GM18907 (cell line): ENCODE results near the gene DMXL1.
"Not testable (repeated sequence)": the region's sequence is repeated elsewhere in the genome, so short reads cannot be mapped to it uniquely, and the experiment has no call there.

ENCODE experiments used
- ATAC-seq: cut with Tn5 transposase; IDR thresholded peaks from one replicate; pipeline ENCODE4 v1.9.1; 2021; ENCODE audit warnings: mild to moderate bottlenecking, moderate library complexity; ENCODE audit not compliant: unreplicated experiment

The DMXL1 gene

GRCh38 chr5:119067450-119067849, 3.4 kb upstream of the DMXL1 start:
- ATAC-seq: no peak

GRCh38 chr5:119070578-119070827, 384 bp upstream of the DMXL1 start:
- peak; percentile 63 for ATAC-seq

GRCh38 chr5:119071561-119071995, 691 bp downstream of the DMXL1 start:
- peak; percentile 13 for ATAC-seq

- ATAC-seq: no peak
Measured at GRCh38 chr5:119072496-119072895, 1.6 kb downstream of the DMXL1 start.

GRCh38 chr5:119073746-119074337, 3.0 kb downstream of the DMXL1 start:
- not testable (repeated sequence) for ATAC-seq

- ATAC-seq: peak; percentile 41
Measured at GRCh38 chr5:119074419-119074818, 3.5 kb downstream of the DMXL1 start.

GRCh38 chr5:119075269-119075668, 4.4 kb downstream of the DMXL1 start:
- not testable (repeated sequence) for ATAC-seq

GRCh38 chr5:119076080-119076479, 5.2 kb downstream of the DMXL1 start:
- ATAC-seq: no peak

- ATAC-seq: no peak
Measured at GRCh38 chr5:119077444-119077843, 6.6 kb downstream of the DMXL1 start.

- no peak for ATAC-seq
Measured at GRCh38 chr5:119078071-119078846, 7.4 kb downstream of the DMXL1 start.

- ATAC-seq: no peak
Measured at GRCh38 chr5:119078861-119079260, 8.0 kb downstream of the DMXL1 start.

GRCh38 chr5:119079318-119079921, 8.5 kb downstream of the DMXL1 start:
- ATAC-seq: peak; percentile 57

GRCh38 chr5:119080936-119081335, 10.0 kb downstream of the DMXL1 start:
- no peak for ATAC-seq

- no peak for ATAC-seq
Measured at GRCh38 chr5:119082691-119083090, 11.8 kb downstream of the DMXL1 start.

GRCh38 chr5:119083679-119084078, 12.8 kb downstream of the DMXL1 start:
- peak; percentile 73 for ATAC-seq

- ATAC-seq: no peak
Measured at GRCh38 chr5:119088438-119088837, 17.6 kb downstream of the DMXL1 start.

GRCh38 chr5:119095611-119096010, 24.7 kb downstream of the DMXL1 start:
- no peak for ATAC-seq

GRCh38 chr5:119105971-119106370, 35.1 kb downstream of the DMXL1 start:
- ATAC-seq: no peak

- ATAC-seq: no peak
Measured at GRCh38 chr5:119112151-119112550, 41.3 kb downstream of the DMXL1 start.

GRCh38 chr5:119117237-119117636, 46.4 kb downstream of the DMXL1 start:
- no peak for ATAC-seq

GRCh38 chr5:119118000-119118399, 47.1 kb downstream of the DMXL1 start:
- no peak for ATAC-seq

- ATAC-seq: no peak
Measured at GRCh38 chr5:119120893-119121292, 50.0 kb downstream of the DMXL1 start.
